Common myeloid progenitor, CD34-positive (primary cell): Measurements from ENCODE around the gene PODXL2.
"Not testable (repeated sequence)": the region's sequence is repeated elsewhere in the genome, so short reads cannot be mapped to it uniquely, and the experiment has no call there.

Source experiments
- CTCF ChIA-PET: fragments of 350-600 bp; sonication (Branson Sonifier 250); formaldehyde crosslinking; loops from one replicate; lab custom pipeline; 2021; ENCODE audit warnings: antibody characterized with exemption; lab: Charles Lee
- POLR2A ChIA-PET: fragments of 350-600 bp; sonication (Branson Sonifier 250); formaldehyde crosslinking; loops from one replicate; lab custom pipeline; 2021; ENCODE audit warnings: antibody characterized with exemption; lab: Charles Lee
- DNase-seq, 3 donors: peaks; one replicate each; pipeline versions ENCODE4 v3.0.0 to v3.0.0-alpha.2; 2013
- H3K27ac ChIP-seq, 2 experiments: 1 replicate in 1 of 2; 2 replicates in 1 of 2; pipeline ENCODE4 v1.7.0; 2013; ENCODE audit warnings: inconsistent platforms in 2 of 2, low read length in 2 of 2, mild to moderate bottlenecking in 2 of 2, low read depth in 1 of 2, moderate library complexity in 1 of 2; ENCODE audit not compliant: severe bottlenecking in 2 of 2, insufficient read depth in 1 of 2, poor library complexity in 1 of 2
- H3K27me3 ChIP-seq, 5 experiments: replicated peaks in 2 of 5; 1 replicate in 3 of 5; 2 replicates in 2 of 5; pipeline versions ENCODE4 v1.6.1 to v1.7.0; 2013; ENCODE audit warnings: low read length in 4 of 5, mild to moderate bottlenecking in 2 of 5, moderate library complexity in 2 of 5, inconsistent platforms in 1 of 5; ENCODE audit not compliant: insufficient read depth in 5 of 5, control insufficient read depth in 4 of 5
- H3K36me3 ChIP-seq, 4 experiments: 1 replicate in 2 of 4; 2 replicates in 2 of 4; pipeline versions ENCODE4 v1.6.1 to v1.7.0; 2013; ENCODE audit warnings: low read length in 3 of 4, control low read depth in 1 of 4, mild to moderate bottlenecking in 1 of 4; ENCODE audit not compliant: control insufficient read depth in 4 of 4, insufficient read depth in 4 of 4
- H3K4me1 ChIP-seq, 4 experiments: 1 replicate in 3 of 4; 2 replicates in 1 of 4; pipeline versions ENCODE4 v1.6.1 to v1.7.1; 2013; ENCODE audit warnings: low read length in 3 of 4, mild to moderate bottlenecking in 3 of 4, control low read depth in 1 of 4, inconsistent platforms in 1 of 4, moderate library complexity in 1 of 4; ENCODE audit not compliant: control insufficient read depth in 4 of 4, insufficient read depth in 4 of 4; ENCODE audit errors: control extremely low read depth in 1 of 4
- H3K4me3 ChIP-seq, 7 experiments: 1 replicate in 4 of 7; 2 replicates in 3 of 7; pipeline versions ENCODE4 v1.5.1 to v1.7.0; 2013; ENCODE audit warnings: mild to moderate bottlenecking in 7 of 7, low read length in 6 of 7, moderate library complexity in 6 of 7, inconsistent platforms in 2 of 7, low read depth in 2 of 7, control low read depth in 1 of 7; ENCODE audit not compliant: insufficient read depth in 4 of 7, control insufficient read depth in 1 of 7; ENCODE audit errors: extremely low read depth in 1 of 7
- H3K9me3 ChIP-seq, 5 experiments: 1 replicate in 4 of 5; 2 replicates in 1 of 5; pipeline versions ENCODE4 v1.6.1 to v1.7.1; 2013; ENCODE audit warnings: low read length in 4 of 5, mild to moderate bottlenecking in 2 of 5, inconsistent platforms in 1 of 5, low read depth in 1 of 5, moderate library complexity in 1 of 5; ENCODE audit not compliant: control insufficient read depth in 4 of 5, insufficient read depth in 2 of 5; ENCODE audit errors: control extremely low read depth in 1 of 5
- WGBS: methylation state at CpG from one replicate; pipeline ENCODE4 v1.1.5; 2013; ENCODE audit not compliant: insufficient coverage; 5-methylcytosine and 5-hydroxymethylcytosine counted together

Gene PODXL2

DNA sequence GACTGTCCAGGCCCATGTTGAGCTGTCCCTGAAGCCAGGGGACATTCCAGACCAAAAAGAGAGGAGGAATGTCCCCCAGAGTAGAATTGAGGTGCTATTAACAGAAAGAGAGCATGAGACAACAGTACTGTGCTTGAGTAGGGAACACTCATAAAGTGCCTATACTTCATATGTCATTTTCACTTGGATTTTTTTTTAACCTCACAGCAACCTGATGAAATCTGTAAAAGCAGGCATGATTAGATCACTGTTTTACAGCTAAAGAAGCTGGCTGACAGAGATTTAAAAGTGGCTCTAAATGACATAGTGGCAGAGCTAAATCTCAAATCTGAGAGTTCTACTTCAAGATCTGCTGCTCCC is 18.8 kb downstream of the PODXL2 start:
- H3K9me3 ChIP-seq = no peaks in the 10 kb centered on the region
- DNase-seq = no peak
- ChIA-PET POLR2A (interaction anchor here (0.6 kb wide), 1 partner anchor 107 kb away, joined by 3 read pairs; no protein-coding TSS in a partner anchor), CTCF (interaction anchor here (0.7 to 3.3 kb wide), 10 partner anchors 8 to 1646 kb away, joined by 3 to 11 read pairs (median 3); partner anchors contain the start of gene TPRA1)
- no peak overlapping the region for H3K27ac ChIP-seq
- H3K27me3 ChIP-seq = no peaks in the 10 kb centered on the region
- no peak overlapping the region for H3K4me3 ChIP-seq
- no peaks in the 10 kb centered on the region for H3K4me1 ChIP-seq
- peaks cover 0 to 3% (median 0%) of the 10 kb centered on the region in 4 experiments for H3K36me3 ChIP-seq

DNA sequence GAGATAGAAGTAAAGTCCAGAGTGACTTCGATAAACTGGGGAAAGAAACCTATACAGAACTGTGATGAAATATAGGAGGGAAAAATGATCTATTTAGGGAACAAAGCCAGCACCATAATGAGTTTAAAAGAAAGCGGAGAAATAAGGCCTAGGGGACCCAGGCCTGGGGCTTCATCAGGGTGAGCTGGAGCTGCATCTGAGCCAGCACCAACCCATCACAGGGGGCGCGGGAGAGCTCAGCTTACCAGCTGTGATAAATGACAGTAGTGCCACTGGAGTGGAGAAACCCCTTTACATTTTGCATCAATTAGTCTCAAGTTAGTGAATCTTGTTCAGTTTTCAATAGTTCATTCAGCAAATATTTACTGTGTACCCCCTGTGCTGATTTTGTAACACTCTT is 21.3 kb downstream of the PODXL2 start:
- peaks cover 0 to 3% (median 0%) of the 10 kb centered on the region in 4 experiments for H3K36me3 ChIP-seq
- no peaks in the 10 kb centered on the region for H3K4me1 ChIP-seq
- no peak overlapping the region for H3K4me3 ChIP-seq
- no peak for DNase-seq
- ChIA-PET POLR2A (no interaction called here), CTCF (interaction anchor here (1.0 to 3.5 kb wide), 7 partner anchors 42 to 320 kb away, joined by 3 to 16 read pairs (median 3); no protein-coding TSS in a partner anchor)
- no peaks in the 10 kb centered on the region for H3K9me3 ChIP-seq
- H3K27me3 ChIP-seq = no peaks in the 10 kb centered on the region
- no peak overlapping the region for H3K27ac ChIP-seq
- whole genome bisulfite sequencing = 100% methylated on average over 2 of the region's 4 CpGs

DNA sequence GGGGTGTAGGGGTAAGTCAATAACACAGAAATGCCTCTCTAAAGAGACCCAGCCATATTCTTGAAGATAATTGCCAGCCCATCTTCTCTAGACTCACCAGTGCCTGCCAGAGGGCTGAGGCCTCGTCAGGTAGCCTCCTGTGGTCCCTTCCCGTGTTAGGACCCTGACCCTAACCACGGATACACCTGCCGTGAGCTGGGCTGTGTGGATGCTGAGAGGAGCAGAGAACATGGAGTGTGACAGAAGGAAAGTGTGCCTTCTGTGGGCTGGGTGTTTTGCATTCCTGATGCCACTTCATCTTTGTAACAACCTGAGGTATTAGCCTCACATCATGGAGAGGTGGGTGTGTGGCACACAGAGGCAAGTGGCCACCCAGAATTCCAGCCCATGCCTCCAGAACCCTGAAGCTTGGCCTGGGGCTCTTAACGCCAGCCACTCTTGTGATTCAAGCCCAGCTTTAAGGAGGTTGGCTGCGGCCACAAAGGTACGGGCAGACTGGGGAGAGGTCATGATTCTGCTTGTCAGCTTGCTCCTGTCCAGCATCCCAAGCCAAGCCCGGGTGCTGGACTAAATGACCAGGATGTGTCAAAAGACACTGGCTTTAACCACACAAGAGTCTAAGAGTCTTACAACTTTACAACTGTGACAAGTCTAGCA is 22.7 kb downstream of the PODXL2 start:
- peaks cover 0 to 3% (median 0%) of the 10 kb centered on the region in 4 experiments for H3K36me3 ChIP-seq
- H3K4me3 ChIP-seq = no peak overlapping the region
- H3K9me3 ChIP-seq = no peaks in the 10 kb centered on the region
- no peaks in the 10 kb centered on the region for H3K27me3 ChIP-seq
- no peaks in the 10 kb centered on the region for H3K4me1 ChIP-seq
- CTCF ChIA-PET = interaction anchor here (0.7 to 3.5 kb wide), 20 partner anchors 11 to 355 kb away, joined by 3 to 19 read pairs (median 6); partner anchors contain the start of gene MGLL
- POLR2A ChIA-PET = no interaction called here
- WGBS = 97% methylated on average over 6 of the region's 8 CpGs
- no peak overlapping the region for H3K27ac ChIP-seq
- DNase-seq = no peak

GRCh38 chr3:127652246-127652995 is 23.4 kb downstream of the PODXL2 start:
- ChIA-PET CTCF (interaction anchor here (0.7 to 3.5 kb wide), 25 partner anchors 10 to 354 kb away, joined by 3 to 19 read pairs (median 4); partner anchors contain the start of gene MGLL), POLR2A (no interaction called here)
- peak; percentile 40 to 59 (median 42) for DNase-seq
- Histone ChIP-seq H3K4me1 (no peaks in the 10 kb centered on the region), H3K36me3 (no peaks in the 10 kb centered on the region), H3K9me3 (no peaks in the 10 kb centered on the region), H3K4me3 (no peak overlapping the region), H3K27ac (no peak overlapping the region), H3K27me3 (no peaks in the 10 kb centered on the region)
- WGBS = 75% methylated on average over 11 of the region's 13 CpGs

GRCh38 chr3:127654374-127654773 is 25.4 kb downstream of the PODXL2 start:
- POLR2A ChIA-PET = no interaction called here

DNA sequence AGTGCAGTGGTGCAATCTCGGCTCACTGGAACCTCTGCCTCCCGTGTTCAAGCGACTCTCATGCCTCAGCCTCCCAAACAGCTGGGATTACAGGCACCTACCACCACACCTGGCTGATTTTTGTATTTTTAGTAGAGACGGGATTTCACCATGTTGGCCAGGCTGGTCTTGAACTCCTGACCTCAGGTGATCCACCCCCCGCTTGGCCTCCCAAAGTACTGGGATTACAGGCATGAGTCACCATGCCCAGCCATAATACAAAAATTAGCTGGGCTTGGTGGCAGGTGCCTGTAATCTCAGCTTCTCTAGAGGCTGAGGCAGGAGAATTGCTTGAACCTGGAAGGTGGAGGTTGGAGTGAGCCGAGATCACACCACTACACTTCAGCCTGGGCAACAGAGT is 26.0 kb downstream of the PODXL2 start:
- H3K9me3 ChIP-seq, H3K27me3 ChIP-seq, H3K36me3 ChIP-seq, H3K4me1 ChIP-seq, POLR2A ChIA-PET, DNase-seq, H3K4me3 ChIP-seq, H3K27ac ChIP-seq: not testable (repeated sequence)
- CTCF ChIA-PET = interaction anchor here (1.6 to 2.3 kb wide), 3 partner anchors 8 to 178 kb away, joined by 3 to 8 read pairs (median 8); no protein-coding TSS in a partner anchor
- 100% methylated on average over 1 of the region's 6 CpGs for WGBS

More at GRCh38 chr3:127654374-127654773, 25.4 kb downstream of the PODXL2 start:
- no CpG with 5 or more reads among the region's 4 CpGs for WGBS
- Histone ChIP-seq H3K27me3 (no peaks in the 10 kb centered on the region), H3K4me3 (no peak overlapping the region), H3K27ac (no peak overlapping the region), H3K36me3 (no peaks in the 10 kb centered on the region), H3K4me1 (no peaks in the 10 kb centered on the region), H3K9me3 (no peaks in the 10 kb centered on the region)
- no peak for DNase-seq
- CTCF ChIA-PET = interaction anchor here (1.6 to 2.2 kb wide), 2 partner anchors 9 to 179 kb away, joined by 3 to 8 read pairs; no protein-coding TSS in a partner anchor
